Panc1 (cell line): ENCODE results near the gene PER3. TPM values are rescaled to one million over a fixed set of nuclear protein-coding genes. Genes with fewer than 3 reads are reported as not detected.

Source experiments
- ATAC-seq: fragments of 200-7000 bp; cut with Tn5 transposase; 2 replicates; pipeline ENCODE4 v1.9.1; 2020; ENCODE audit warnings: mild to moderate bottlenecking, moderate library complexity
- BruUV-seq: library from RNA; stranded (reverse); fragments of 400-500 nt; replicated peaks from 2 replicates; lab custom pipeline; 2021; lab: Mats Ljungman, UMichigan
- CTCF ChIA-PET: fragments of 300-600 bp; sonication (Branson Sonifier 250); formaldehyde crosslinking; loops from one replicate; lab custom pipeline; 2022; ENCODE audit warnings: antibody characterized with exemption; lab: Charles Lee
- POLR2A ChIA-PET: fragments of 300-600 bp; sonication (Branson Sonifier 250); formaldehyde crosslinking; loops from one replicate; lab custom pipeline; 2022; ENCODE audit warnings: antibody characterized with exemption; lab: Charles Lee
- DNase-seq: peaks from one replicate; pipeline ENCODE4 v3.0.0-alpha.2; 2010; ENCODE audit warnings: low read depth, low spot score
- H3K27ac ChIP-seq: 2 replicates; pipeline ENCODE4 v1.5.1; 2011; ENCODE audit warnings: mild to moderate bottlenecking, low read length, inconsistent platforms
- H3K27me3 ChIP-seq: fragments of 200-500 bp; sonication (Bioruptor generic); 2 replicates; pipeline ENCODE4 v1.6.0; 2014; ENCODE audit warnings: low read length, inconsistent platforms; ENCODE audit not compliant: control insufficient read depth, insufficient read depth
- H3K36me3 ChIP-seq: fragments of 200-500 bp; sonication (Bioruptor generic); 2 replicates; pipeline ENCODE4 v1.5.1; 2014; ENCODE audit warnings: inconsistent platforms, mild to moderate bottlenecking, low read length, moderate library complexity; ENCODE audit not compliant: control insufficient read depth, insufficient read depth
- H3K4me1 ChIP-seq: 2 replicates; pipeline ENCODE4 v1.5.1; 2011; ENCODE audit warnings: inconsistent platforms, mild to moderate bottlenecking, low read length, moderate library complexity; ENCODE audit not compliant: control insufficient read depth, insufficient read depth
- H3K4me3 ChIP-seq, 2 experiments: 2 replicates each; pipeline ENCODE4 v1.5.1; 2011 to 2012; ENCODE audit warnings: low read depth in 2 of 2, low read length in 2 of 2, mild to moderate bottlenecking in 2 of 2, inconsistent platforms in 1 of 2, moderate library complexity in 1 of 2
- H3K9me3 ChIP-seq: fragments of 200-500 bp; sonication (Bioruptor generic); 2 replicates; pipeline ENCODE4 v1.5.1; 2014; ENCODE audit warnings: low read depth, mild to moderate bottlenecking, inconsistent platforms, low read length, moderate library complexity; ENCODE audit not compliant: control insufficient read depth, insufficient read depth
- CTCF ChIP-seq: fragments of 450-650 bp; IDR thresholded peaks from 2 replicates; pipeline ENCODE4 v1.5.1; 2017; ENCODE audit warnings: mild to moderate bottlenecking
- POLR2AphosphoS5 ChIP-seq: IDR thresholded peaks from 2 replicates; pipeline ENCODE4 v1.6.1; 2012; ENCODE audit warnings: mild to moderate bottlenecking, low read depth, low read length, moderate library complexity
- REST ChIP-seq, 2 experiments: IDR thresholded peaks; 2 replicates each; pipeline ENCODE4 v1.6.1; 2011 to 2012; ENCODE audit warnings: low read depth in 2 of 2, control low read depth in 1 of 2, low read length in 1 of 2, mild to moderate bottlenecking in 1 of 2, moderate library complexity in 1 of 2; ENCODE audit not compliant: insufficient read depth in 1 of 2
- SIN3A ChIP-seq: IDR thresholded peaks from 2 replicates; pipeline ENCODE4 v1.6.1; 2012; ENCODE audit warnings: low read depth, mild to moderate bottlenecking, low read length, moderate library complexity, borderline replicate concordance; ENCODE audit not compliant: insufficient read depth
- TCF7L2 ChIP-seq: IDR thresholded peaks from 2 replicates; pipeline ENCODE4 v1.6.1; 2011; ENCODE audit warnings: mild to moderate bottlenecking, low read depth, low read length, inconsistent platforms
- in situ Hi-C: cut with HindIII; loops from 2 replicates; pipeline ENCODE4 v1.10.0; 2016; ENCODE audit warnings: low sequenced_read_pairs, low pct_unique_long_range_greater_than_20kb
- intact Hi-C: fragments of 100-400 bp; cut with micrococcal nuclease; formaldehyde crosslinking; loops from one replicate; pipeline ENCODE4 v1.10.0; 2022; ENCODE audit not compliant: unreplicated experiment
- total RNA-seq: library from RNA; stranded (reverse); gene quantifications from one replicate; pipeline ENCODE4 v1.2.1, GENCODE V29; 2021; ENCODE audit not compliant: unreplicated experiment

PER3 gene
- total RNA-seq, 1 experiment from 2014 or later: 17.0 TPM

- POLR2A ChIA-PET: no interaction called here
- ATAC-seq (no peak), DNase-seq (no peak)
- H3K36me3 ChIP-seq: no peaks in the 10 kb centered on the region
- no TSS peak for BruUV-seq
- TF ChIP-seq POLR2AphosphoS5 (no peak), TCF7L2 (no peak), REST (IDR thresholded peaks at IDR 0.05; ENCODE audit: insufficient read depth in 1 of 2, low read depth in 2 of 2, low read length in 1 of 2) (no peak), SIN3A (no peak), CTCF (no peak)
- no peaks in the 10 kb centered on the region for H3K4me1 ChIP-seq
- CTCF ChIA-PET: no interaction called here
- intact Hi-C loops: no loop called here
- H3K9me3 ChIP-seq: no peaks in the 10 kb centered on the region
- H3K27me3 ChIP-seq: no peaks in the 10 kb centered on the region
- in situ Hi-C loops: no loop called here
- no peak within 1 kb of the TSS for H3K27ac ChIP-seq
- H3K4me3 ChIP-seq: no peak within 1 kb of the TSS
These were observed 69.0 kb downstream of the PER3 start, which contains the start of gene UTS2 for GRCh38 chr1:7852804-7853683. Gene UTS2 (minus strand): TSS chr1:7853065. CDS start chr1:7853003, 62 bp downstream.

GRCh38 chr1:7853684-7854026, 69.6 kb downstream of the PER3 start:
- ATAC-seq (0 out of 2 replicates have a peak, but pooled peaks have one; percentile 60), DNase-seq (no peak)
- TF ChIP-seq POLR2AphosphoS5 (no peak), SIN3A (no peak), TCF7L2 (no peak), CTCF (no peak), REST (IDR thresholded peaks at IDR 0.05; ENCODE audit: insufficient read depth in 1 of 2, low read depth in 2 of 2, low read length in 1 of 2) (no peak)
- H3K27ac ChIP-seq: no peak overlapping the region
- BruUV-seq: no TSS peak
- H3K36me3 ChIP-seq: no peaks in the 10 kb centered on the region
- no peak overlapping the region for H3K4me3 ChIP-seq
- in situ Hi-C loops: no loop called here
- intact Hi-C loops: no loop called here
- H3K27me3 ChIP-seq: no peaks in the 10 kb centered on the region
- no peaks in the 10 kb centered on the region for H3K9me3 ChIP-seq
- CTCF ChIA-PET: no interaction called here
- POLR2A ChIA-PET: no interaction called here
- H3K4me1 ChIP-seq: no peaks in the 10 kb centered on the region
